ENCODE measurements around the gene BABAM2. TPM values are rescaled to one million over a fixed set of nuclear protein-coding genes. Genes with fewer than 3 reads are reported as not detected.
"Not testable (repeated sequence)": the region's sequence is repeated elsewhere in the genome, so short reads cannot be mapped to it uniquely, and the experiment has no call there.

Gene BABAM2
- total and polyA plus RNA-seq, 3 experiments from 2014 or later, result 59.4 to 66.7 (median 65.6) TPM

DNA sequence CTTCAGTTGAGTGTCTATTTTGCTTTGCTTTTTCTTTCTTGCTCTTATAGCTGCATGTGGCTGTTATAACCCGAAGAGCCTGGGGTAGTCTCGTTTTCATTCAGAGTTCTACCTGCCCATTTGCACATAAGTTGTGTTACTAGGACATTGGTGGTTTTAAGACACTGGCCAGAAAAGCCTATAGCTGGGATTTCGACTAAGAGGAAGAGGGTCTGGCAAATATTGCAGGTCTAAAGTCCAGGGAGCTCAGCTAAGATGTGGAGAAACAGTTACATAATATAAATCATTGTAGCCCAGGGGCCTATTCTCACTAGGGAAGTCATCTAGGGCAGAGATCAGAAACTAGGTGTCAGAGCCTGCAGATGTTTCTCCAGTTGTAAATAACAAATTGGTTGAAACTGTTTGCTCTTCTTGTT is 120.8 kb downstream of the BABAM2 start:
- Mint-ChIP-seq H3K4me3 (no peak overlapping the region), H3K4me1 (peaks cover 0 to 4% (median 0%) of the 10 kb centered on the region in 3 donors), H3K36me3 (peaks cover 0 to 8% (median 5%) of the 10 kb centered on the region in 3 donors), H3K27ac (no peak overlapping the region), H3K9me3 (no peaks in the 10 kb centered on the region), H3K27me3 (no peaks in the 10 kb centered on the region)
- no peaks in the 10 kb centered on the region for H3K36me3 ChIP-seq (ENCODE audit: insufficient read depth, low read length)
- H3K27ac ChIP-seq (ENCODE audit: low read depth, low read length), result no peak overlapping the region
- no peak for DNase-seq
- no peak overlapping the region for H3K4me3 ChIP-seq (ENCODE audit: low read length)
- no peaks in the 10 kb centered on the region for H3K27me3 ChIP-seq (ENCODE audit: insufficient read depth, low read length, poor library complexity, severe bottlenecking)
- H3K9me3 ChIP-seq (ENCODE audit: low read length), result no peaks in the 10 kb centered on the region
- ChIA-PET POLR2A (no interaction called here), CTCF (interaction anchor here (0.8 kb wide), 1 partner anchor 9 kb away, joined by 4 read pairs; no protein-coding TSS in a partner anchor)
- no peaks in the 10 kb centered on the region for H3K4me1 ChIP-seq (ENCODE audit: insufficient read depth, low read length)

DNA sequence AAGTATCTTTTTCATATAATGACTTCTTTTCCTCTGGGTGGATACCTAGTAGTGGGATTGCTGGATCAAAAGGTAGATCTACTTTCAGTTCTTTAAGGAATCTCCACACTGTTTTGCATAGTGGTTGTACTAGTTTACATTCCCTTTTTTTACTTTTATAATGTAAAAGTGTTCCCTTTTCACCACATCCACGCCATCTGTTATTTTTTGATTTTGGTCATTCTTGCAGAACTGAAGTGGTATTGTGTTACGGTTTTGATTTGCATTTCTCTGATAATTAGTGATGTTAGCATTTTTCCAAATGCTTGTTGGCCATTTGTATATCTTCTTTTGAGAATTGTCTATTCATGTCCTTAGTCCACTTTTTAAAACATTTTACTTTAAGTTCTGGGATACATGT is 127.9 kb downstream of the BABAM2 start:
- H3K9me3 ChIP-seq (ENCODE audit: low read length); H3K36me3 ChIP-seq (ENCODE audit: insufficient read depth, low read length); H3K4me1 Mint-ChIP-seq; H3K4me1 ChIP-seq (ENCODE audit: insufficient read depth, low read length); H3K27me3 Mint-ChIP-seq; POLR2A ChIA-PET; H3K27ac ChIP-seq (ENCODE audit: low read depth, low read length); H3K4me3 Mint-ChIP-seq; H3K4me3 ChIP-seq (ENCODE audit: low read length); H3K36me3 Mint-ChIP-seq; H3K9me3 Mint-ChIP-seq; CTCF ChIA-PET; DNase-seq; H3K27me3 ChIP-seq (ENCODE audit: insufficient read depth, low read length, poor library complexity, severe bottlenecking): not testable (repeated sequence)
- peak overlapping the region in 1 of 8 donors; percentile 17 for H3K27ac Mint-ChIP-seq

DNA sequence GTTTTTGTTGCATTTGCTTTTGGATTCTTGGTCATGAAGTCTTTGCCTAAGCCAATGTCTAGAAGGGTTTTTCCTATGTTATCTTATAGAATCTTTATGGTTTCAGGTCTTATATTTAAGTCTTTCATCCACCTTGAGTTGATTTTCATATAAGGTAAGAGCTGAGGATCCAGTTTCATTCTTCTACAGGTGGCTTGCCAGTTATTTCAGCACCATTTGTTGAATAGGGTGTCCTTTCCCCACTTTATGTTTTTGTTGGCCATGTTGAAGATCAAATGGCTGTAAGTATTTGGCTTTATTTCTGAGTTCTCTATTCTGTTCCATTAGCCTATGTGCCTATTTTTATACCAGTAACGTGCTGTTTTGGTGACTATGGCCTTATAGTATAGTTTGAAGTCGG is 129.0 kb downstream of the BABAM2 start:
- POLR2A ChIA-PET; DNase-seq; H3K36me3 Mint-ChIP-seq; H3K27me3 Mint-ChIP-seq; H3K36me3 ChIP-seq (ENCODE audit: insufficient read depth, low read length); H3K9me3 Mint-ChIP-seq; H3K4me3 ChIP-seq (ENCODE audit: low read length); H3K4me3 Mint-ChIP-seq; H3K4me1 ChIP-seq (ENCODE audit: insufficient read depth, low read length); H3K4me1 Mint-ChIP-seq; H3K27ac ChIP-seq (ENCODE audit: low read depth, low read length); H3K9me3 ChIP-seq (ENCODE audit: low read length); CTCF ChIA-PET; H3K27me3 ChIP-seq (ENCODE audit: insufficient read depth, low read length, poor library complexity, severe bottlenecking): not testable (repeated sequence)
- H3K27ac Mint-ChIP-seq, result peak overlapping the region in 2 of 8 donors; percentile 37 to 38

DNA sequence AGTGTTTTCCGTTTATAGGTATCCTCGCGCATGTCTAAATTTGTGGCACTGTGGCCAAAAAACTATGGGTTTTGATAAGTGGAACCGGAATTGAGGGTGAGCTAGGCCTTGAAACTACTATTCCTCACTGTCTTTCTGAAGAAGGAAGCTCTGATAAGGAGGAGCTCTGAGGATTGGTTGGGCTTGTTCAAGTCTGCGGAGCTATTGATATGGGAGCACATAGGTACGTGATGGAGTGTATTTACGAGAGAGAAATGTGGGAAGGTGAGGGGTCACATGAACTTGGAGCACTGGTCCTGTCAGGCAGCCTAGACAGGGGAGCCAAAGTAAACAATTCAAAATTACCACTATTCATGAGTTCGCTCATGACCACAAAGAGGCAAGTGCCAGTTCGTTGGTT is 131.4 kb downstream of the BABAM2 start:
- peaks cover 0 to 3% (median 2%) of the 10 kb centered on the region in 3 donors for H3K4me1 Mint-ChIP-seq
- H3K9me3 ChIP-seq (ENCODE audit: low read length), result no peaks in the 10 kb centered on the region
- no peak overlapping the region for H3K4me3 Mint-ChIP-seq
- H3K27ac Mint-ChIP-seq, result peak overlapping the region in 2 of 8 donors; percentile 8 to 66
- H3K27ac ChIP-seq (ENCODE audit: low read depth, low read length), result no peak overlapping the region
- POLR2A ChIA-PET, result no interaction called here
- H3K27me3 ChIP-seq (ENCODE audit: insufficient read depth, low read length, poor library complexity, severe bottlenecking), result no peaks in the 10 kb centered on the region
- CTCF ChIA-PET, result no interaction called here
- H3K9me3 Mint-ChIP-seq, result peaks cover 0 to 2% (median 2%) of the 10 kb centered on the region in 5 donors
- no peaks in the 10 kb centered on the region for H3K4me1 ChIP-seq (ENCODE audit: insufficient read depth, low read length)
- DNase-seq, result no peak
- H3K4me3 ChIP-seq (ENCODE audit: low read length), result no peak overlapping the region
- H3K36me3 Mint-ChIP-seq, result peaks cover 11 to 23% (median 22%) of the 10 kb centered on the region in 3 donors
- no peaks in the 10 kb centered on the region for H3K36me3 ChIP-seq (ENCODE audit: insufficient read depth, low read length)
- no peaks in the 10 kb centered on the region for H3K27me3 Mint-ChIP-seq

DNA sequence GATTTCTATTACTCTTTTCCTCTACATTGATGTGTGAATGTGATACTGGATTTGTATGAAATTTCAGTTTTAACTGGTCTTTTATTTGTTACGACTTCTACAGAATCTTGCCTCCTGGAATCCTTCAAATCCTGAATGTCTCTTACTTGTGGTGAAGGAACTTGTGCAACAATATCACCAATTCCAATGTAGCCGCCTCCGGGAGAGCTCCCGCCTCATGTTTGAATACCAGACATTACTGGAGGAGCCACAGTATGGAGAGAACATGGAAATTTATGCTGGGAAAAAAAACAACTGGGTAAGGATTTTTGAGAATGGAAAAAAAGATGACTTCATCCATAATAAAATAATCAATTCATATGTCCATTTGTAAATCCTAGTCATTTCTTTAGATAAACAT is 134.6 kb downstream of the BABAM2 start:
- no peak overlapping the region for H3K27ac Mint-ChIP-seq
- H3K27me3 ChIP-seq (ENCODE audit: insufficient read depth, low read length, poor library complexity, severe bottlenecking), result no peaks in the 10 kb centered on the region
- peaks cover 22 to 39% (median 25%) of the 10 kb centered on the region in 3 donors for H3K36me3 Mint-ChIP-seq
- H3K36me3 ChIP-seq (ENCODE audit: insufficient read depth, low read length), result peaks cover 5% of the 10 kb centered on the region
- no peaks in the 10 kb centered on the region for H3K27me3 Mint-ChIP-seq
- no peak overlapping the region for H3K4me3 ChIP-seq (ENCODE audit: low read length)
- no peak overlapping the region for H3K27ac ChIP-seq (ENCODE audit: low read depth, low read length)
- no peaks in the 10 kb centered on the region for H3K4me1 ChIP-seq (ENCODE audit: insufficient read depth, low read length)
- CTCF ChIA-PET, result no interaction called here
- peaks cover 0 to 3% (median 2%) of the 10 kb centered on the region in 3 donors for H3K4me1 Mint-ChIP-seq
- POLR2A ChIA-PET, result no interaction called here
- no peaks in the 10 kb centered on the region for H3K9me3 ChIP-seq (ENCODE audit: low read length)
- no peak overlapping the region for H3K4me3 Mint-ChIP-seq
- DNase-seq, result no peak
- peaks cover 0 to 2% (median 0%) of the 10 kb centered on the region in 5 donors for H3K9me3 Mint-ChIP-seq

DNA sequence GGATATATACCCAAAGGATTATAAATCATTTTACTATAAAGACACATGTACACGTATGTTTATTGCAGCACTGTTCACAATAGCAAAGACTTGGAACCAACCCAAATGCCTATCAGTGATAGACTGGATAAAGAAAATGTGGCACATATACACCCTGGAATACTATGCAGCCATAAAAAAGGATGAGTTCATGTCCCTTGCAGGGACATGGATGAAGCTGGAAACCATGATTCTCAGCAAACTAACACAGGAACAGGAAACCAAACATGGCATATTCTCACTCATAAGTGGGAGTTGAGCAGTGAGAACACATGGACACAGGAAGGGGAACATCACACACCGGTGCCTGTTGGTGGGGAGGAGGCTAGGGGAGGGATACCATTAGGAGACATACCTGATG is 135.7 kb downstream of the BABAM2 start:
- CTCF ChIA-PET; H3K27me3 ChIP-seq (ENCODE audit: insufficient read depth, low read length, poor library complexity, severe bottlenecking); H3K36me3 ChIP-seq (ENCODE audit: insufficient read depth, low read length); DNase-seq; H3K4me1 Mint-ChIP-seq; POLR2A ChIA-PET; H3K4me3 ChIP-seq (ENCODE audit: low read length); H3K4me1 ChIP-seq (ENCODE audit: insufficient read depth, low read length); H3K9me3 Mint-ChIP-seq; H3K9me3 ChIP-seq (ENCODE audit: low read length); H3K4me3 Mint-ChIP-seq; H3K27ac ChIP-seq (ENCODE audit: low read depth, low read length); H3K27me3 Mint-ChIP-seq: not testable (repeated sequence)
- Mint-ChIP-seq H3K36me3 (peaks cover 22 to 40% (median 25%) of the 10 kb centered on the region in 3 donors), H3K27ac (peak overlapping the region in 1 of 8 donors; percentile 6)

DNA sequence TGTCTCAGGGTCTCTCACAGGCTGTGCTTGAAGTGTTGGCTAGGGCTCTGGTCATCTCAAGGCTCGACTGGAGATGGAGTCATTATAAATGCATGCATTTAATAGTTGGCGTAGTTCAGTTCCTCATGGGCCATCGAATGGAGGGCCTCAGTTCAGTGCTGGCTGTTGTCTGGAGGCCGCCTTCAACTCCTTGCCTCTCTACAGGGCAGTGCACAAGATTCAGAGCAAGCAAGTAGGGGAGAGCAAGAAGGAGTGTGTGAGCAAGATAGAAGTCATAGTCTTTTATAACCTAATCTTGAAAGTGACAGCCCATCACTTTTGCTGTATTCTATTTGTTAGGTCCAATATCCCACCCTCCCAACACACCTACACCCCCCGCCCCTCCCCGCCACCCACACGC is 137.5 kb downstream of the BABAM2 start:
- Histone ChIP-seq H3K4me1 (ENCODE audit: insufficient read depth, low read length) (no peaks in the 10 kb centered on the region), H3K9me3 (ENCODE audit: low read length) (no peaks in the 10 kb centered on the region), H3K4me3 (ENCODE audit: low read length) (no peak overlapping the region), H3K36me3 (ENCODE audit: insufficient read depth, low read length) (peaks cover 5% of the 10 kb centered on the region), H3K27ac (ENCODE audit: low read depth, low read length) (no peak overlapping the region), H3K27me3 (ENCODE audit: insufficient read depth, low read length, poor library complexity, severe bottlenecking) (no peaks in the 10 kb centered on the region)
- ChIA-PET CTCF (no interaction called here), POLR2A (no interaction called here)
- H3K27ac Mint-ChIP-seq, result no peak overlapping the region
- peaks cover 0 to 5% (median 0%) of the 10 kb centered on the region in 3 donors for H3K4me1 Mint-ChIP-seq
- H3K4me3 Mint-ChIP-seq, result no peak overlapping the region
- no peaks in the 10 kb centered on the region for H3K27me3 Mint-ChIP-seq
- DNase-seq, result no peak
- H3K36me3 Mint-ChIP-seq, result peaks cover 24 to 40% (median 25%) of the 10 kb centered on the region in 3 donors
- peaks cover 0 to 2% (median 0%) of the 10 kb centered on the region in 5 donors for H3K9me3 Mint-ChIP-seq

DNA sequence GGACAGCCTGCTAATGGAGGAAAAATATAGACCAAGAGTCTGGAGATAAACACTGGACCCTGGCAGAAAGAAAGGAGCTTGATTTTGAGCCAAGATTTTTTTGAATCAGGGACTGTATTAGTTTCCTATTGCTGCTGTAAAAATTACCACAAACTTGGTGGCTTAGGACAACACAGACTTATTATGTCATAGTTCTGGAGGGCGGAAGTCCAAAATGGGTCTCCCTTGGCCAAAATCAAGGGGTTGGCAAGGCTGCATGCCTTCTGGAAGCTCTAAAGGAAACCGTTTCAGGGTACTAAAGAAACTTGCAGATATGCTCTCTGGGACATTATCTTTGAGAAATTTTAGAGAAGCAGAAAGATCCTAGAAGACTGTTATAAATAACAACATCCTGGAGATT is 140.1 kb downstream of the BABAM2 start:
- no peaks in the 10 kb centered on the region for H3K27me3 ChIP-seq (ENCODE audit: insufficient read depth, low read length, poor library complexity, severe bottlenecking)
- peaks cover 0 to 2% (median 0%) of the 10 kb centered on the region in 5 donors for H3K9me3 Mint-ChIP-seq
- H3K9me3 ChIP-seq (ENCODE audit: low read length), result no peaks in the 10 kb centered on the region
- no peak overlapping the region for H3K27ac ChIP-seq (ENCODE audit: low read depth, low read length)
- no peak for DNase-seq
- H3K4me3 Mint-ChIP-seq, result no peak overlapping the region
- no peaks in the 10 kb centered on the region for H3K4me1 ChIP-seq (ENCODE audit: insufficient read depth, low read length)
- no peak overlapping the region for H3K4me3 ChIP-seq (ENCODE audit: low read length)
- H3K36me3 Mint-ChIP-seq, result peaks cover 16 to 29% (median 22%) of the 10 kb centered on the region in 3 donors
- ChIA-PET POLR2A (no interaction called here), CTCF (no interaction called here)
- peak overlapping the region in 1 of 8 donors; percentile 10 for H3K27ac Mint-ChIP-seq
- H3K36me3 ChIP-seq (ENCODE audit: insufficient read depth, low read length), result peaks cover 5% of the 10 kb centered on the region
- H3K4me1 Mint-ChIP-seq, result peaks cover 0 to 5% (median 0%) of the 10 kb centered on the region in 3 donors
- H3K27me3 Mint-ChIP-seq, result no peaks in the 10 kb centered on the region

DNA sequence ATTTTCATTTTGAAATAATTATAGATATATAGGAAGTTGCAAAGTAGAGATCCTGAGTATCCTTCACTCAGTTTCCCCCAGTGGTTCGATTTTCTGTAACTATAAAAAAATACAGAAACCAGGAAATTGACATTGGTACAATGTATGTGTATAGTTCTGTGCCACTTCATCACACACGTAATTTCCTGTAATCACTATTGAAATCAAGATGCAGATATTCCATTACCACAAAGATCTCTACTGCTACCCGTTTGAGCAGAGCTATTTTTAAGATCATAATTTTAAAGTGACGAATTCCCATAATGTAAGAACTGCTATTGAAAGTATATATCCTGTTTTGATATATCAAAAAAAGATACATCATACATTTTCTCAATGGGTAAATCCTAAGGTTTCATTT is 142.3 kb downstream of the BABAM2 start:
- no peaks in the 10 kb centered on the region for H3K9me3 Mint-ChIP-seq
- POLR2A ChIA-PET, result no interaction called here
- no peaks in the 10 kb centered on the region for H3K27me3 Mint-ChIP-seq
- no peak overlapping the region for H3K27ac Mint-ChIP-seq
- no peak overlapping the region for H3K4me3 Mint-ChIP-seq
- Histone ChIP-seq H3K4me3 (ENCODE audit: low read length) (no peak overlapping the region), H3K27me3 (ENCODE audit: insufficient read depth, low read length, poor library complexity, severe bottlenecking) (no peaks in the 10 kb centered on the region), H3K36me3 (ENCODE audit: insufficient read depth, low read length) (no peaks in the 10 kb centered on the region), H3K4me1 (ENCODE audit: insufficient read depth, low read length) (no peaks in the 10 kb centered on the region), H3K9me3 (ENCODE audit: low read length) (no peaks in the 10 kb centered on the region), H3K27ac (ENCODE audit: low read depth, low read length) (no peak overlapping the region)
- peaks cover 0 to 5% (median 0%) of the 10 kb centered on the region in 3 donors for H3K4me1 Mint-ChIP-seq
- no peak for DNase-seq
- CTCF ChIA-PET, result no interaction called here
- peaks cover 0 to 13% (median 8%) of the 10 kb centered on the region in 3 donors for H3K36me3 Mint-ChIP-seq

Data from CD8-positive, alpha-beta memory T cell (primary cell).